Measurements from ENCODE around the gene MYOM1. TPM values are rescaled to one million over a fixed set of nuclear protein-coding genes. Genes with fewer than 3 reads are reported as not detected.
"Not testable (repeated sequence)": the region's sequence is repeated elsewhere in the genome, so short reads cannot be mapped to it uniquely, and the experiment has no call there.

The MYOM1 gene
- polyA plus RNA-seq, 3 donors, result 4.8 to 17.2 (median 5.1) TPM

- H3K27ac ChIP-seq (ENCODE audit: low read depth, low read length), result no peak overlapping the region
- 92 to 98% (median 96%) methylated on average over 2 of the region's 2 CpGs for WGBS, 3 donors
These were observed 179.6 kb downstream of the MYOM1 start for GRCh38 chr18:3040173-3040572.

- 30 to 35% (median 31%) methylated on average over 4 of the region's 4 CpGs for WGBS, 3 donors
- H3K27ac ChIP-seq (ENCODE audit: low read depth, low read length), result no peak overlapping the region
These were observed 182.3 kb downstream of the MYOM1 start for GRCh38 chr18:3037423-3037915.

GRCh38 chr18:3036108-3036507, 183.7 kb downstream of the MYOM1 start:
- 87 to 94% (median 91%) methylated on average over 5 of the region's 5 CpGs for WGBS, 3 donors
- no peak overlapping the region for H3K27ac ChIP-seq (ENCODE audit: low read depth, low read length)

GRCh38 chr18:3035635-3036034, 184.1 kb downstream of the MYOM1 start:
- WGBS, 3 donors, result 89 to 98% (median 91%) methylated on average over 5 of the region's 5 CpGs

GRCh38 chr18:3032721-3033120, 187.0 kb downstream of the MYOM1 start:
- WGBS, 3 donors, result 79 to 90% (median 88%) methylated on average over 3 of the region's 3 CpGs

More at GRCh38 chr18:3035635-3036034, 184.1 kb downstream of the MYOM1 start:
- H3K27ac ChIP-seq (ENCODE audit: low read depth, low read length), result no peak overlapping the region

GRCh38 chr18:3029215-3029952, 190.4 kb downstream of the MYOM1 start:
- H3K27ac ChIP-seq (ENCODE audit: low read depth, low read length), result no peak overlapping the region
- WGBS, 3 donors, result 39 to 48% (median 44%) methylated on average over 12 of the region's 12 CpGs

More at GRCh38 chr18:3032721-3033120, 187.0 kb downstream of the MYOM1 start:
- H3K27ac ChIP-seq (ENCODE audit: low read depth, low read length), result no peak overlapping the region

GRCh38 chr18:3028115-3028514, 191.7 kb downstream of the MYOM1 start:
- not testable (repeated sequence) for H3K27ac ChIP-seq (ENCODE audit: low read depth, low read length)
- 78 to 95% (median 86%) methylated on average over 3 of the region's 3 CpGs for WGBS, 3 donors

- H3K27ac ChIP-seq (ENCODE audit: low read depth, low read length), result no peak overlapping the region
These were observed 192.3 kb downstream of the MYOM1 start for GRCh38 chr18:3027370-3027891.

GRCh38 chr18:3025544-3025943, 194.2 kb downstream of the MYOM1 start:
- WGBS, 3 donors, result 85 to 96% (median 93%) methylated on average over 2 of the region's 2 CpGs
- no peak overlapping the region for H3K27ac ChIP-seq (ENCODE audit: low read depth, low read length)

More at GRCh38 chr18:3027370-3027891, 192.3 kb downstream of the MYOM1 start:
- WGBS, 3 donors, result 69 to 81% (median 75%) methylated on average over 11 of the region's 11 CpGs

GRCh38 chr18:3023603-3024002, 196.2 kb downstream of the MYOM1 start:
- 92 to 95% (median 92%) methylated on average over 5 of the region's 5 CpGs for WGBS, 3 donors
- H3K27ac ChIP-seq (ENCODE audit: low read depth, low read length), result not testable (repeated sequence)

Other genes starting within 250 kb of the MYOM1 start
- gene LPIN2, start 206.8 kb downstream of the MYOM1 start, polyA plus RNA-seq, result 10 to 100 TPM in 2 of 3 donors, 1 to 10 TPM in 1; 7.2 to 13.6 (median 11.8) TPM
- 100 to 1,000 TPM; 194 to 633 (median 496) TPM for gene MYL12A, start 27.8 kb upstream of the MYOM1 start, polyA plus RNA-seq
- gene MYL12B, start 42.2 kb upstream of the MYOM1 start, polyA plus RNA-seq, result 100 to 1,000 TPM; 153 to 539 (median 354) TPM
- 10 to 100 TPM; 28.1 to 63.4 (median 59.1) TPM for gene TGIF1, start 230.2 kb upstream of the MYOM1 start, polyA plus RNA-seq